HG03520 (cell line): ENCODE data around the gene MYBPC2.

Source experiments
- ATAC-seq: cut with Tn5 transposase; IDR thresholded peaks from one replicate; pipeline ENCODE4 v1.9.1; 2021; ENCODE audit warnings: mild to moderate bottlenecking, moderate library complexity; ENCODE audit not compliant: unreplicated experiment

The MYBPC2 gene

GRCh38 chr19:50478901-50479715 lies 46.4 kb downstream of the MYBPC2 start:
- no peak for ATAC-seq

- ATAC-seq = no peak
Measured at GRCh38 chr19:50479761-50480251, 47.1 kb downstream of the MYBPC2 start.

GRCh38 chr19:50480281-50481111 lies 47.8 kb downstream of the MYBPC2 start:
- ATAC-seq = no peak

GRCh38 chr19:50481351-50482149 lies 48.9 kb downstream of the MYBPC2 start:
- ATAC-seq = no peak

- no peak for ATAC-seq
Measured at GRCh38 chr19:50482271-50482855, 49.7 kb downstream of the MYBPC2 start.

- no peak for ATAC-seq
Measured at GRCh38 chr19:50482916-50483315, 50.2 kb downstream of the MYBPC2 start.

GRCh38 chr19:50485284-50485955 lies 52.7 kb downstream of the MYBPC2 start:
- ATAC-seq = no peak

- ATAC-seq = no peak
Measured at GRCh38 chr19:50486823-50487515, 54.3 kb downstream of the MYBPC2 start.

- ATAC-seq = no peak
Measured at GRCh38 chr19:50488389-50489194, 55.9 kb downstream of the MYBPC2 start.

- no peak for ATAC-seq
Measured at GRCh38 chr19:50489461-50490011, 56.8 kb downstream of the MYBPC2 start.

- no peak for ATAC-seq
Measured at GRCh38 chr19:50490411-50490811, 57.7 kb downstream of the MYBPC2 start.

GRCh38 chr19:50490991-50491472 lies 58.3 kb downstream of the MYBPC2 start:
- no peak for ATAC-seq

- no peak for ATAC-seq
Measured at GRCh38 chr19:50492303-50493052, 59.8 kb downstream of the MYBPC2 start.

- no peak for ATAC-seq
Measured at GRCh38 chr19:50493171-50493570, 60.5 kb downstream of the MYBPC2 start.

GRCh38 chr19:50494186-50495019 lies 61.7 kb downstream of the MYBPC2 start:
- no peak for ATAC-seq

- no peak for ATAC-seq
Measured at GRCh38 chr19:50495020-50495531, 62.4 kb downstream of the MYBPC2 start.
